ENCODE measurements around the gene GNB1L. TPM values are rescaled to one million over a fixed set of nuclear protein-coding genes. Genes with fewer than 3 reads are reported as not detected.
A peak's percentile ranks its signal among the peaks of the same experiment; 100 is the strongest.

GNB1L gene
- total and polyA plus RNA-seq, 4 donors: 4.3 to 12.6 (median 4.8) TPM

GRCh38 chr22:19851291-19852176 lies 3.1 kb downstream of the GNB1L start:
- Histone ChIP-seq H3K36me3 (ENCODE audit: control insufficient read depth in 1 of 2, insufficient read depth in 2 of 2, low read length in 1 of 2) (no peaks in the 10 kb centered on the region), H3K27me3 (ENCODE audit: control insufficient read depth in 1 of 2, insufficient read depth in 2 of 2, low read length in 1 of 2) (no peaks in the 10 kb centered on the region), H3K4me3 (ENCODE audit: low read length in 2 of 2) (no peak overlapping the region), H3K9me3 (ENCODE audit: control insufficient read depth, low read length) (no peaks in the 10 kb centered on the region), H3K4me1 (ENCODE audit: control insufficient read depth in 1 of 2, insufficient read depth in 2 of 2, low read length in 2 of 2) (no peaks in the 10 kb centered on the region), H3K27ac (ENCODE audit: low read depth in 1 of 2, low read length in 2 of 2) (no peak overlapping the region)
- intact Hi-C loops (cut with DNase I): loop anchor here in 1 of 2 donors (10.0 kb wide), 1 partner anchor 63 kb away; no protein-coding TSS in a partner anchor
- no peak for DNase-seq
- WGBS, 2 donors: 90 to 93% methylated on average over 21 of the region's 21 CpGs
- ATAC-seq (ENCODE audit: low FRiP score): no peak

GRCh38 chr22:19850763-19851109 lies 3.9 kb downstream of the GNB1L start:
- Histone ChIP-seq H3K27ac (ENCODE audit: low read depth in 1 of 2, low read length in 2 of 2) (no peak overlapping the region), H3K9me3 (ENCODE audit: control insufficient read depth, low read length) (no peaks in the 10 kb centered on the region), H3K27me3 (ENCODE audit: control insufficient read depth in 1 of 2, insufficient read depth in 2 of 2, low read length in 1 of 2) (no peaks in the 10 kb centered on the region), H3K36me3 (ENCODE audit: control insufficient read depth in 1 of 2, insufficient read depth in 2 of 2, low read length in 1 of 2) (no peaks in the 10 kb centered on the region), H3K4me3 (ENCODE audit: low read length in 2 of 2) (no peak overlapping the region), H3K4me1 (ENCODE audit: control insufficient read depth in 1 of 2, insufficient read depth in 2 of 2, low read length in 2 of 2) (no peaks in the 10 kb centered on the region)
- no peak for DNase-seq
- 85 to 90% methylated on average over 8 to 9 of the region's 9 CpGs for WGBS, 2 donors
- intact Hi-C loops (cut with DNase I): loop anchor here in 1 of 2 donors (10.0 kb wide), 1 partner anchor 64 kb away; no protein-coding TSS in a partner anchor
- ATAC-seq (ENCODE audit: low FRiP score): no peak

GRCh38 chr22:19849835-19850762 lies 4.6 kb downstream of the GNB1L start:
- H3K9me3 ChIP-seq (ENCODE audit: control insufficient read depth, low read length): no peaks in the 10 kb centered on the region
- WGBS, 2 donors: 89 to 93% methylated on average over 9 of the region's 9 CpGs
- no peak overlapping the region for H3K27ac ChIP-seq (ENCODE audit: low read depth in 1 of 2, low read length in 2 of 2)
- DNase-seq: no peak
- no peak overlapping the region for H3K4me3 ChIP-seq (ENCODE audit: low read length in 2 of 2)
- intact Hi-C loops (cut with DNase I): loop anchor here in 1 of 2 donors (10.0 kb wide), 1 partner anchor 65 kb away; no protein-coding TSS in a partner anchor
- no peaks in the 10 kb centered on the region for H3K4me1 ChIP-seq (ENCODE audit: control insufficient read depth in 1 of 2, insufficient read depth in 2 of 2, low read length in 2 of 2)
- no peak for ATAC-seq (ENCODE audit: low FRiP score)
- H3K27me3 ChIP-seq (ENCODE audit: control insufficient read depth in 1 of 2, insufficient read depth in 2 of 2, low read length in 1 of 2): no peaks in the 10 kb centered on the region
- H3K36me3 ChIP-seq (ENCODE audit: control insufficient read depth in 1 of 2, insufficient read depth in 2 of 2, low read length in 1 of 2): no peaks in the 10 kb centered on the region

- intact Hi-C loops (cut with DNase I): no loop called here
- H3K27me3 ChIP-seq (ENCODE audit: control insufficient read depth in 1 of 2, insufficient read depth in 2 of 2, low read length in 1 of 2): no peaks in the 10 kb centered on the region
- ATAC-seq (ENCODE audit: low FRiP score) (no peak), DNase-seq (no peak)
- H3K4me3 ChIP-seq (ENCODE audit: low read length in 2 of 2): no peak overlapping the region
- H3K27ac ChIP-seq (ENCODE audit: low read depth in 1 of 2, low read length in 2 of 2): no peak overlapping the region
- no peaks in the 10 kb centered on the region for H3K9me3 ChIP-seq (ENCODE audit: control insufficient read depth, low read length)
- H3K36me3 ChIP-seq (ENCODE audit: control insufficient read depth in 1 of 2, insufficient read depth in 2 of 2, low read length in 1 of 2): no peaks in the 10 kb centered on the region
- WGBS, 2 donors: 60 to 75% methylated on average over 6 to 7 of the region's 7 CpGs
- H3K4me1 ChIP-seq (ENCODE audit: control insufficient read depth in 1 of 2, insufficient read depth in 2 of 2, low read length in 2 of 2): no peaks in the 10 kb centered on the region
Measured at GRCh38 chr22:19848298-19849224, 6.1 kb downstream of the GNB1L start.

- Histone ChIP-seq H3K4me1 (ENCODE audit: control insufficient read depth in 1 of 2, insufficient read depth in 2 of 2, low read length in 2 of 2) (no peaks in the 10 kb centered on the region), H3K27ac (ENCODE audit: low read depth in 1 of 2, low read length in 2 of 2) (no peak overlapping the region), H3K4me3 (ENCODE audit: low read length in 2 of 2) (no peak overlapping the region), H3K9me3 (ENCODE audit: control insufficient read depth, low read length) (no peaks in the 10 kb centered on the region), H3K27me3 (ENCODE audit: control insufficient read depth in 1 of 2, insufficient read depth in 2 of 2, low read length in 1 of 2) (no peaks in the 10 kb centered on the region), H3K36me3 (ENCODE audit: control insufficient read depth in 1 of 2, insufficient read depth in 2 of 2, low read length in 1 of 2) (no peaks in the 10 kb centered on the region)
- no peak for DNase-seq
- 96 to 100% methylated on average over 2 of the region's 2 CpGs for WGBS, 2 donors
- intact Hi-C loops (cut with DNase I): no loop called here
- ATAC-seq (ENCODE audit: low FRiP score): no peak
Measured at GRCh38 chr22:19847345-19847632, 7.4 kb downstream of the GNB1L start.

GRCh38 chr22:19846620-19847344 lies 7.9 kb downstream of the GNB1L start:
- H3K36me3 ChIP-seq (ENCODE audit: control insufficient read depth in 1 of 2, insufficient read depth in 2 of 2, low read length in 1 of 2): no peaks in the 10 kb centered on the region
- ATAC-seq (ENCODE audit: low FRiP score) (no peak), DNase-seq (no peak)
- H3K4me3 ChIP-seq (ENCODE audit: low read length in 2 of 2): no peak overlapping the region
- H3K27ac ChIP-seq (ENCODE audit: low read depth in 1 of 2, low read length in 2 of 2): no peak overlapping the region
- WGBS, 2 donors: 92 to 93% methylated on average over 9 of the region's 9 CpGs
- intact Hi-C loops (cut with DNase I): no loop called here
- no peaks in the 10 kb centered on the region for H3K4me1 ChIP-seq (ENCODE audit: control insufficient read depth in 1 of 2, insufficient read depth in 2 of 2, low read length in 2 of 2)
- no peaks in the 10 kb centered on the region for H3K27me3 ChIP-seq (ENCODE audit: control insufficient read depth in 1 of 2, insufficient read depth in 2 of 2, low read length in 1 of 2)
- H3K9me3 ChIP-seq (ENCODE audit: control insufficient read depth, low read length): no peaks in the 10 kb centered on the region

- peak in 1 of 2 donors; percentile 46 for DNase-seq
- H3K4me1 ChIP-seq (ENCODE audit: control insufficient read depth in 1 of 2, insufficient read depth in 2 of 2, low read length in 2 of 2): no peaks in the 10 kb centered on the region
- WGBS, 2 donors: 80 to 82% methylated on average over 8 of the region's 8 CpGs
- no peaks in the 10 kb centered on the region for H3K36me3 ChIP-seq (ENCODE audit: control insufficient read depth in 1 of 2, insufficient read depth in 2 of 2, low read length in 1 of 2)
- ATAC-seq (ENCODE audit: low FRiP score): no peak
- H3K4me3 ChIP-seq (ENCODE audit: low read length in 2 of 2): no peak overlapping the region
- H3K27me3 ChIP-seq (ENCODE audit: control insufficient read depth in 1 of 2, insufficient read depth in 2 of 2, low read length in 1 of 2): no peaks in the 10 kb centered on the region
- peak overlapping the region in 1 of 2 donors; percentile 29 for H3K27ac ChIP-seq (ENCODE audit: low read depth in 1 of 2, low read length in 2 of 2)
- intact Hi-C loops (cut with DNase I): no loop called here
- H3K9me3 ChIP-seq (ENCODE audit: control insufficient read depth, low read length): no peaks in the 10 kb centered on the region
Measured at GRCh38 chr22:19845054-19845722, 9.5 kb downstream of the GNB1L start.

Data from aorta (tissue), 5 donors.